AG04450 (cell line): ENCODE results near the gene TTC21B. TPM values are rescaled to one million over a fixed set of nuclear protein-coding genes. Genes with fewer than 3 reads are reported as not detected.
A peak's percentile ranks its signal among the peaks of the same experiment; 100 is the strongest.

Experiments used
- CTCF ChIA-PET: fragments of 300-600, 350-600 bp; formaldehyde crosslinking; extraction: SDS; loops from one replicate; lab custom pipeline; 2022; ENCODE audit warnings: antibody characterized with exemption, inconsistent platforms; lab: Charles Lee
- POLR2A ChIA-PET: fragments of 350-600 bp; formaldehyde crosslinking; extraction: SDS; loops from one replicate; lab custom pipeline; 2021; ENCODE audit warnings: antibody characterized with exemption, inconsistent platforms; lab: Yijun Ruan, JAX
- DNase-seq: peaks from one replicate; pipeline ENCODE4 v3.0.0-alpha.2; 2011; ENCODE audit warnings: low read depth, low spot score
- H3K27ac ChIP-seq: one replicate; pipeline ENCODE4 v1.5.1; 2012; ENCODE audit warnings: low read depth, low read length, control low read depth
- H3K27me3 ChIP-seq: one replicate; pipeline ENCODE4 v1.6.0; 2012; ENCODE audit warnings: low read length; ENCODE audit not compliant: control insufficient read depth, insufficient read depth
- H3K4me3 ChIP-seq: 2 replicates; pipeline ENCODE4 v1.5.1; 2011; ENCODE audit warnings: mild to moderate bottlenecking, low read depth, low read length, control low read depth
- H3K9me3 ChIP-seq: 2 replicates; pipeline ENCODE4 v1.5.1; 2012; ENCODE audit warnings: low read length; ENCODE audit not compliant: control insufficient read depth, insufficient read depth
- CTCF ChIP-seq: IDR thresholded peaks from 2 replicates; pipeline ENCODE4 v1.5.1; 2011; ENCODE audit warnings: low read depth, low read length, control low read depth, inconsistent platforms
- polyA plus RNA-seq: library from polyadenylated mRNA; depleted of rRNA; stranded (reverse); fragments of >200 nt; gene quantifications from 2 replicates; pipeline ENCODE4 v1.2.3, GENCODE V29; 2011

The TTC21B gene
- polyA plus RNA-seq, 1 experiment, result 12.1 TPM

DNA sequence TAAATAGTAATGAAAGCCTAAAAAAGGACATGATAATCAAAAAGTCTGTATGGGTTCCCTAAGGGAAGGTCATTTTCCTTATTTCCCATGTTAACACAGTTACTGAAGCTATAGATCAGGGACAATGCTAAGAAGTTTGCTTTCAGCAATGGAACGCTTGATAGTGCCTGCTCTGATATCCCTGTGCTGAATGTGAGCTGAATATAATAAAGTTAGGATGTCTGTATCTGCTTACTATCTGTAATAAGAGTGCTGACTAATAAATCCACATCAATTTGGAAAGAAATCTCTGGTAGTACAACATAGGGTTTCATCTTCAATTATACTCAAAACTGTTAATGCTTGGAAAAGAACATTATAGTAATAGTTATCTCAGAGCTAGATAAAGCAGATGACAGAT is 25.8 kb downstream of the TTC21B start:
- Histone ChIP-seq H3K4me3 (no peak overlapping the region), H3K27ac (no peak overlapping the region), H3K9me3 (no peaks in the 10 kb centered on the region), H3K27me3 (no peaks in the 10 kb centered on the region)
- POLR2A ChIA-PET, result no interaction called here
- DNase-seq, result no peak
- TF ChIP-seq CTCF, result no peak
- CTCF ChIA-PET, result interaction anchor here (1.1 kb wide), 1 partner anchor 200 kb away, joined by 4 read pairs; the partner anchor contains the start of gene SCN1A

DNA sequence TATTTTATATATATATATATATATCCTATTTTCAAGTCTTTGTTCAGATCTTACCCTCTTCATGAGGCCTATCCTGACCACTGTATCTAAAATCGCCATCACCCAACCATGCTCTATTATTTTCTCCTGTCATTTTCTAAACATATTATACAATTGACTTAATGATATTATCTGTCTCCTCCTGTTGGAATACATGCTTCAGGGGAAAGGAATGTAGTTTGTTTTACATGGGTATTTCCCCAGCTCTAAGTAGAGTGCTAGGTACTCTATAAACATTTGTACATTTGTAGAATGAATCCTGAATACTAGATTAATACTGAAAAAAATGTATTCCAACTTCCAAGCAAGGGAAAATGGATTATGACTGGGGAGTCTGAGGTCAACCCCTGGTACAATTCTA is 26.2 kb downstream of the TTC21B start:
- Histone ChIP-seq H3K9me3 (no peaks in the 10 kb centered on the region), H3K27ac (no peak overlapping the region), H3K27me3 (no peaks in the 10 kb centered on the region), H3K4me3 (no peak overlapping the region)
- POLR2A ChIA-PET, result no interaction called here
- peak; percentile 4 for DNase-seq
- no peak for TF ChIP-seq CTCF
- CTCF ChIA-PET, result interaction anchor here (1.1 kb wide), 1 partner anchor 200 kb away, joined by 4 read pairs; the partner anchor contains the start of gene SCN1A

DNA sequence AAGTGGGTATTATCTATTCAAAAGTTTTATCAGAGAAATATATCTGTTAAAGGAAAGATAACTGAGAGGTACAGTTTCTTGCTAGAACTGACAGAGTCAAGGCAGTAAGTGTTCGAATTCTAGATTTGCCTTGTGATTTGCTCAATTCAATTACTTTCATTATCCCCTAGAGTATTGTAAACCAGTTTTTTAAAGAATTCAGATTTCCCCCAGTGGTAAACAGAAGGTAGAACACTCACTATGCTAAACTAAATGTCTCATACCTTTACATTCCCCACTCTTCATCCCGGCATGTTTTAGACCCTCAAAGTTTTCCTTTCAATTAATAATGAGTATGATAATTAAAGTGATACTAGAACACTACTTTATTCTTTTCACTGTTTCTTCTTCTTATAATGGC is 28.6 kb downstream of the TTC21B start:
- ChIA-PET CTCF (no interaction called here), POLR2A (no interaction called here)
- no peak for DNase-seq
- Histone ChIP-seq H3K27ac (no peak overlapping the region), H3K9me3 (no peaks in the 10 kb centered on the region), H3K4me3 (no peak overlapping the region), H3K27me3 (no peaks in the 10 kb centered on the region)
- no peak for TF ChIP-seq CTCF

DNA sequence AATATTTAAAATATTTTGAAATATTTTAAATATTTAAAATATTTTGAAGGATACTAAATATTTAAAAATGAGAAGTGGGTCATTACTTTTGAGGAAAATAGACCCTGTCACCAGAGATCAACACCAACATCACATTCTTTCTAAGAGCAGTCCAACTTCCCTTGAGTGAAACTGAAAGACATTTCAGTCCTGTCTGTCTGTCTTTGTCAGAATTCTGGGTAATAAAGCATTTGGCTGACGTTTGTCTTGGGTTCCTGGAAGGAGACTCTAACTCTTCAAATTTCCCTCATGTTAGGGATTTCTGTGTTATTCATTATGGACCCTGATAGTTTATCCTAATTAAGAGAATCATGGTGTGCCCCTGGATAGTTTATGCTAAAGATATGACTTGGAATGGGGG is 32.8 kb downstream of the TTC21B start:
- no peaks in the 10 kb centered on the region for H3K27me3 ChIP-seq
- no peak for TF ChIP-seq CTCF
- H3K4me3 ChIP-seq, result no peak overlapping the region
- CTCF ChIA-PET, result interaction anchor here (0.5 kb wide), 1 partner anchor 15 kb away, joined by 3 read pairs; no protein-coding TSS in a partner anchor
- POLR2A ChIA-PET, result no interaction called here
- H3K9me3 ChIP-seq, result no peaks in the 10 kb centered on the region
- no peak for DNase-seq
- no peak overlapping the region for H3K27ac ChIP-seq

DNA sequence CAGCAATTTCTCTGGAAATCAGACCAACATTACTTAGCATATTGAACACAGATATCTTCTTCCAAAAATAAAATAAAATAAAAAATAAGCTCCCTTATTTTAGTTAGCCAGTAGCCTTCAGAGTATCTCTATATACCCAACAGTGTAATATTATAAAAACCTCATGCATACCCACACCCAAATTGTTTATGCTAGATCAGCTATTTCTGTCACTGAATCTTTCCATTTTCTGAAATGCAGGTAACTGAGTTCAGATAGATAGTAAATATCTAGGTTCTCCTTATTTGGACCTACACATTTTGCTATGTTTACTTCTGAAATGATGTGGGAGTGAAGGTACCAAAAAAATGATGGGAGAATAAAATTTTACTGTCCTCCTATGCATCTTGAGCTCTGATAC is 39.9 kb downstream of the TTC21B start:
- ChIA-PET CTCF (interaction anchor here (0.7 kb wide), 1 partner anchor 10 kb away, joined by 3 read pairs; no protein-coding TSS in a partner anchor), POLR2A (no interaction called here)
- no peak for TF ChIP-seq CTCF
- Histone ChIP-seq H3K27me3 (no peaks in the 10 kb centered on the region), H3K4me3 (no peak overlapping the region), H3K27ac (no peak overlapping the region), H3K9me3 (no peaks in the 10 kb centered on the region)
- no peak for DNase-seq
